ENCODE results near the gene PIBF1.

The PIBF1 gene

GRCh38 chr13:72970301-72970880 is 188.5 kb downstream of the PIBF1 start:
- TF ChIP-seq, protein P1, sequence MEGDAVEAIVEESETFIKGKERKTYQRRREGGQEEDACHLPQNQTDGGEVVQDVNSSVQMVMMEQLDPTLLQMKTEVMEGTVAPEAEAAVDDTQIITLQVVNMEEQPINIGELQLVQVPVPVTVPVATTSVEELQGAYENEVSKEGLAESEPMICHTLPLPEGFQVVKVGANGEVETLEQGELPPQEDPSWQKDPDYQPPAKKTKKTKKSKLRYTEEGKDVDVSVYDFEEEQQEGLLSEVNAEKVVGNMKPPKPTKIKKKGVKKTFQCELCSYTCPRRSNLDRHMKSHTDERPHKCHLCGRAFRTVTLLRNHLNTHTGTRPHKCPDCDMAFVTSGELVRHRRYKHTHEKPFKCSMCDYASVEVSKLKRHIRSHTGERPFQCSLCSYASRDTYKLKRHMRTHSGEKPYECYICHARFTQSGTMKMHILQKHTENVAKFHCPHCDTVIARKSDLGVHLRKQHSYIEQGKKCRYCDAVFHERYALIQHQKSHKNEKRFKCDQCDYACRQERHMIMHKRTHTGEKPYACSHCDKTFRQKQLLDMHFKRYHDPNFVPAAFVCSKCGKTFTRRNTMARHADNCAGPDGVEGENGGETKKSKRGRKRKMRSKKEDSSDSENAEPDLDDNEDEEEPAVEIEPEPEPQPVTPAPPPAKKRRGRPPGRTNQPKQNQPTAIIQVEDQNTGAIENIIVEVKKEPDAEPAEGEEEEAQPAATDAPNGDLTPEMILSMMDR (IDR thresholded peaks at IDR 0.05; ENCODE audit: low read depth, low read length): no peak
- no peaks in the 10 kb centered on the region for H3K9me3 ChIP-seq
- H3K36me3 ChIP-seq: peaks cover 1% of the 10 kb centered on the region; the same call in 1 of the 2 replicates
- no peak for DNase-seq
- no peaks in the 10 kb centered on the region for H3K4me1 ChIP-seq
- no peak overlapping the region for H3K4me3 ChIP-seq (ENCODE audit: low read depth, low read length)
- H3K27me3 ChIP-seq: no peaks in the 10 kb centered on the region

DNA sequence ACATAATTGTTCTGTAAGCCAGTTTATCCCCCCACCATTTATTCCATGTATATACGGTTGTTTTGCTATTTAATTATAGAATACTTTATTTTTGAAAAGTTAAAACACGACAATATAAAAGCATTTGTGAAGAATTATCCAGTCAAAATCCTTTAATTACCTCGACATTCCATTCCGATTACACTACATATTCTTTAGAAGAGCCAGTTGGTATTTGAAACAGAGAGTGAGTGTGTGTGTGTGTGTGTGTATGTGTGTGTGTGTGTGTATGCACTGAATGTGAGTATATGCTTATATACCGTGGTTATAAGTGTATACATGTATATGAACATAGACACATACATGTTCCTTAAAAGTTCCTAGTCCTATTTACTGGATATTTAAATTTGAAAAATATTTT is 189.0 kb downstream of the PIBF1 start:
- TF ChIP-seq, protein P1 (IDR thresholded peaks at IDR 0.05; ENCODE audit: low read depth, low read length): no peak
- no peaks in the 10 kb centered on the region for H3K27me3 ChIP-seq
- DNase-seq: no peak
- no peaks in the 10 kb centered on the region for H3K4me1 ChIP-seq
- no peaks in the 10 kb centered on the region for H3K9me3 ChIP-seq
- H3K4me3 ChIP-seq (ENCODE audit: low read depth, low read length): no peak overlapping the region
- H3K36me3 ChIP-seq: no peaks in the 10 kb centered on the region

DNA sequence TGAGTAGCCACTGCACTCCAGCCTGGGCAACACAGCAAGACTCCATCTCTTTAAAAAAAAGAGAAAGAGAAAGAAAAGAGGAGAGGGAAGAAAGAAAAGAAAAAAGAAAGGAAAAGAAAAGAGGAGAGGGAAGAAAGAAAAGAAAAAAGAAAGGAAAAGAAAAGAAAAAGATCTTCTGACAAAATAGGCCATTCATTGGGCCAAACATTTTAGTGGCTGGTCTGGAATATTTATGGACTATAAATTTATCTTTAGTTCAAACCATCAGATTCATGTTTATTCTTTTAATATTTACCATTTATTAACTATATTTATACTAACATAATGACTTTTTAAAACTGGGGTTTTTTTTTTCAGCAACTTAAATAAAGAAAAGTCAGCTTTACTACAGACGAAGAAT is 191.3 kb downstream of the PIBF1 start:
- Histone ChIP-seq H3K36me3 (no peaks in the 10 kb centered on the region), H3K9me3 (no peaks in the 10 kb centered on the region), H3K27me3 (no peaks in the 10 kb centered on the region), H3K4me1 (no peaks in the 10 kb centered on the region), H3K4me3 (ENCODE audit: low read depth, low read length) (no peak overlapping the region)
- DNase-seq: no peak
- TF ChIP-seq, protein P1 (IDR thresholded peaks at IDR 0.05; ENCODE audit: low read depth, low read length): no peak

DNA sequence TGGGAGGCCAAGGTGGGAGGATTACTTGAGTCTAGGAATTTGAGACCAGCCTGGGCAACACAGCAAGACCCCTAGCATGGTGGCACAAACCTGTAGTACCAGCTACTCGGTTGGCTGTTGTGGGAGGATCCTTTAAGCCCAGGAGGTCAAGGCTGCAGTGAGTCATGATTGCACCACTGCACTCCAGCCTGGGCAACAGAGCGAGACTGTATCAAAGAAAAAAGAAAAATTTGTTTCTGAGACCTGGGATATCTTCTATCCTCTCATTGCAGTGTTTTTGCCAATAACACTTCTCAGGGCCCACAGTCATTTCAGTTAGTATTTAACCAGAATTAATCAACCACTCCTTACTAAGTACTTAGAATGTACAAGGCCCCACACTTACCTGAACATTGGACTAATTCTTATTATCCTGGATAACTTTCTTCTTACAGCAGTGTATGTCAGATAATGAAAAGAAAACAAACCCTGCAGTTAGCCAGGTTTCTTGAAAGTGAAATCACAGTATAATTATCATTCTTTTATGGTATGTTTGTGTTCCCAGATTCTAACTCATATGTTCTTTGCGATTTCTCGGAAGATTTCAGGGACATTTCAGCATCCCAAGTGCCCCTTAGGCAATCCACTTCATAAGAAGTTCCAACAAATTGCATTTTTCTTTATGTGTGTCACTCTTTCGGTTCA is 201.3 kb downstream of the PIBF1 start:
- Histone ChIP-seq H3K36me3 (no peaks in the 10 kb centered on the region), H3K9me3 (no peaks in the 10 kb centered on the region), H3K27me3 (no peaks in the 10 kb centered on the region), H3K4me3 (ENCODE audit: low read depth, low read length) (no peak overlapping the region), H3K4me1 (no peaks in the 10 kb centered on the region)
- no peak for DNase-seq
- TF ChIP-seq, protein P1 (IDR thresholded peaks at IDR 0.05; ENCODE audit: low read depth, low read length): no peak

DNA sequence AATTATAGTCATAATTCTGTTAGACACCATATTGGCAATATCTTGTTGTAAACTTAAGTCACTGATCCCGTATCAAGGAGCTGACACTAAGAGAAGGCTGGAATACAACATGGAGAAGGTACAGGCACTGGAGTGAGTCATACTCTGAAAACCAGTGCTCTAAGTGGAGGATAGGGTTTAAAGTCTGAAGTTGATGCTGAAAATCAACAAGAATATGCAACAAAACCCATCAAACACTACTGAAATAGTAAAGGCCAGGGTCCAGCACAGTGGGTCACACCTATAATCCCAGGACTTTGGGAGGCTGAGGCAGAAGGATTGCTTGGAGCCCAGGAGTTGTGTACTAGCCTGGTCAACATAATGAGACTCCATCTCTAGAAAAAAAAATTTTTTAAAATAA is 203.7 kb downstream of the PIBF1 start:
- TF ChIP-seq, protein P1 (IDR thresholded peaks at IDR 0.05; ENCODE audit: low read depth, low read length): no peak

DNA sequence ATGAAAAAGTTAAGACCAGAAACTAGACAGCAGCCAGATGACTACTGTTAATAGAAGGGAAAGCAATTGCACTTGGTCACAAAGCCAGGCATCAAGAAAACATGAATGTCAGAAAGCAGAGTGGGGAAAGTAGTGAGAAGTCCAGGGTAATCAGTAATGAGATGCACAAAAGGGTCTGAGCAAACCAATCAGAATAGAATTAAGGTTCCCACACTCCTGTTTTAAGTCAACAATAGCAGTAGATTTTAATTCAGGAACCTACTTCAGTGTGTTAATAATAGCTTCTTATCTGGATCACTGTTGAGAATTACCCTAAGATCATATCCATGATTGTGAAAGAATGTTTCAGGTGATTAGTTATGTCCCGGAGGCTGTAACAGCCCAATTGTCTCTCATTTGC is 204.3 kb downstream of the PIBF1 start:
- no peak overlapping the region for H3K4me3 ChIP-seq (ENCODE audit: low read depth, low read length)
- TF ChIP-seq, protein P1 (IDR thresholded peaks at IDR 0.05; ENCODE audit: low read depth, low read length): no peak
- H3K9me3 ChIP-seq: no peaks in the 10 kb centered on the region
- H3K4me1 ChIP-seq: no peaks in the 10 kb centered on the region
- H3K27me3 ChIP-seq: no peaks in the 10 kb centered on the region
- no peaks in the 10 kb centered on the region; the same call in 1 of the 2 replicates for H3K36me3 ChIP-seq
- DNase-seq: no peak

More for the DNA sequence above, 203.7 kb downstream of the PIBF1 start:
- no peak overlapping the region for H3K4me3 ChIP-seq (ENCODE audit: low read depth, low read length)
- no peaks in the 10 kb centered on the region for H3K9me3 ChIP-seq
- H3K27me3 ChIP-seq: no peaks in the 10 kb centered on the region
- H3K4me1 ChIP-seq: no peaks in the 10 kb centered on the region
- no peak for DNase-seq
- H3K36me3 ChIP-seq: no peaks in the 10 kb centered on the region

Data from BE2C (cell line).